ENCODE measurements around the gene GALNTL6. TPM values are rescaled to one million over a fixed set of nuclear protein-coding genes. Genes with fewer than 3 reads are reported as not detected.

GALNTL6 gene
- total RNA-seq, 1 experiment from 2014 or later = not detected

- ChIA-PET CTCF (no interaction called here), RAD21 (ENCODE audit: low non-redundant PET in 1 of 2, low total read pairs in 2 of 2, uncharacterized antibody in 2 of 2, unreplicated experiment in 2 of 2) (no interaction called here), POLR2A (no interaction called here)
- intact Hi-C loops (cut with micrococcal nuclease) = no loop called here
- no peak overlapping the region for H3K4me2 ChIP-seq (ENCODE audit: low read length)
- ATAC-seq = no peak
- no peaks in the 10 kb centered on the region for H3K79me2 ChIP-seq (ENCODE audit: insufficient read depth, low read length)
- TF ChIP-seq TCF7L2 (IDR thresholded peaks at IDR 0.05; ENCODE audit: borderline replicate concordance, extremely low read depth, insufficient read depth, insufficient read length) = no peak
- TF ChIP-seq REST (IDR thresholded peaks at IDR 0.05; ENCODE audit: low read depth) = no peak
- no peak for TF ChIP-seq EZH2 (IDR thresholded peaks at IDR 0.05)
- TF ChIP-seq, protein P1, sequence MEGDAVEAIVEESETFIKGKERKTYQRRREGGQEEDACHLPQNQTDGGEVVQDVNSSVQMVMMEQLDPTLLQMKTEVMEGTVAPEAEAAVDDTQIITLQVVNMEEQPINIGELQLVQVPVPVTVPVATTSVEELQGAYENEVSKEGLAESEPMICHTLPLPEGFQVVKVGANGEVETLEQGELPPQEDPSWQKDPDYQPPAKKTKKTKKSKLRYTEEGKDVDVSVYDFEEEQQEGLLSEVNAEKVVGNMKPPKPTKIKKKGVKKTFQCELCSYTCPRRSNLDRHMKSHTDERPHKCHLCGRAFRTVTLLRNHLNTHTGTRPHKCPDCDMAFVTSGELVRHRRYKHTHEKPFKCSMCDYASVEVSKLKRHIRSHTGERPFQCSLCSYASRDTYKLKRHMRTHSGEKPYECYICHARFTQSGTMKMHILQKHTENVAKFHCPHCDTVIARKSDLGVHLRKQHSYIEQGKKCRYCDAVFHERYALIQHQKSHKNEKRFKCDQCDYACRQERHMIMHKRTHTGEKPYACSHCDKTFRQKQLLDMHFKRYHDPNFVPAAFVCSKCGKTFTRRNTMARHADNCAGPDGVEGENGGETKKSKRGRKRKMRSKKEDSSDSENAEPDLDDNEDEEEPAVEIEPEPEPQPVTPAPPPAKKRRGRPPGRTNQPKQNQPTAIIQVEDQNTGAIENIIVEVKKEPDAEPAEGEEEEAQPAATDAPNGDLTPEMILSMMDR (IDR thresholded peaks at IDR 0.05 in 2 of 3, conservative IDR thresholded peaks at IDR 0.05 in 1 of 3; ENCODE audit: borderline replicate concordance in 1 of 3, insufficient read depth in 1 of 3, low read depth in 2 of 3, low read length in 2 of 3) = no peak
- TF ChIP-seq, protein P2, sequence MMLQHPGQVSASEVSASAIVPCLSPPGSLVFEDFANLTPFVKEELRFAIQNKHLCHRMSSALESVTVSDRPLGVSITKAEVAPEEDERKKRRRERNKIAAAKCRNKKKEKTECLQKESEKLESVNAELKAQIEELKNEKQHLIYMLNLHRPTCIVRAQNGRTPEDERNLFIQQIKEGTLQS (IDR thresholded peaks at IDR 0.05) = no peak
- TF ChIP-seq SRF (IDR thresholded peaks at IDR 0.05; ENCODE audit: low read depth) = no peak
- no peak for TF ChIP-seq ZBTB33 (IDR thresholded peaks at IDR 0.05; ENCODE audit: extremely low read depth, insufficient replicate concordance, low read length)
- TF ChIP-seq ZNF274 (IDR thresholded peaks at IDR 0.05; ENCODE audit: low read depth, low read length) = no peak
- TF ChIP-seq SP1 (IDR thresholded peaks at IDR 0.05; ENCODE audit: low read depth) = no peak
- TF ChIP-seq, protein P3, sequence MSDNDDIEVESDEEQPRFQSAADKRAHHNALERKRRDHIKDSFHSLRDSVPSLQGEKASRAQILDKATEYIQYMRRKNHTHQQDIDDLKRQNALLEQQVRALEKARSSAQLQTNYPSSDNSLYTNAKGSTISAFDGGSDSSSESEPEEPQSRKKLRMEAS (IDR thresholded peaks at IDR 0.05) = no peak
- TF ChIP-seq POLR2A (IDR thresholded peaks at IDR 0.05; ENCODE audit: borderline replicate concordance, extremely low read depth, insufficient read depth, insufficient read length) = no peak
- no peak for TF ChIP-seq CBX3 (IDR thresholded peaks at IDR 0.05; ENCODE audit: low read depth)
- no peak for TF ChIP-seq EZH2phosphoT487 (IDR thresholded peaks at IDR 0.05; ENCODE audit: borderline replicate concordance)
- no peak for TF ChIP-seq ELF1 (IDR thresholded peaks at IDR 0.05; ENCODE audit: borderline replicate concordance, low read depth)
- no peak overlapping the region for H3K9ac ChIP-seq (ENCODE audit: low read length)
- H3K27ac ChIP-seq (ENCODE audit: low read depth, low read length) = no peak overlapping the region
- H4K20me1 ChIP-seq (ENCODE audit: insufficient read depth) = no peaks in the 10 kb centered on the region
- no peak overlapping the region for H2AFZ ChIP-seq (ENCODE audit: low read depth, low read length, poor library complexity, severe bottlenecking)
- H3K36me3 ChIP-seq (ENCODE audit: control insufficient read depth in 1 of 2, insufficient read depth in 2 of 2, low read length in 2 of 2) = no peaks in the 10 kb centered on the region
- no peak for DNase-seq (ENCODE audit: low read depth, low spot score)
- no peak overlapping the region for H3K4me3 ChIP-seq (replicated peaks in 1 of 2; ENCODE audit: low read depth in 1 of 2, low read length in 2 of 2)
- H3K4me1 ChIP-seq (ENCODE audit: control insufficient read depth in 1 of 2, insufficient read depth in 2 of 2, low read length in 2 of 2) = no peaks in the 10 kb centered on the region
- no TSS peak for BruUV-seq (replicated peaks)
- no peaks in the 10 kb centered on the region for H3K27me3 ChIP-seq (ENCODE audit: insufficient read depth, low read length)
- H3K9me2 ChIP-seq (ENCODE audit: insufficient read depth) = no peaks in the 10 kb centered on the region
- no peaks in the 10 kb centered on the region for H3K9me3 ChIP-seq (ENCODE audit: control insufficient read depth in 1 of 2, insufficient read depth in 1 of 2, low read depth in 1 of 2, low read length in 2 of 2)
These were observed 673.3 kb downstream of the GALNTL6 start for GRCh38 chr4:172486531-172486930.
